ENCODE data around the gene MGRN1. TPM values are rescaled to one million over a fixed set of nuclear protein-coding genes. Genes with fewer than 3 reads are reported as not detected.
A peak's percentile ranks its signal among the peaks of the same experiment; 100 is the strongest.

Gene MGRN1
- total RNA-seq, 2 experiments from 2014 or later, result 71.8 to 73.3 TPM

DNA sequence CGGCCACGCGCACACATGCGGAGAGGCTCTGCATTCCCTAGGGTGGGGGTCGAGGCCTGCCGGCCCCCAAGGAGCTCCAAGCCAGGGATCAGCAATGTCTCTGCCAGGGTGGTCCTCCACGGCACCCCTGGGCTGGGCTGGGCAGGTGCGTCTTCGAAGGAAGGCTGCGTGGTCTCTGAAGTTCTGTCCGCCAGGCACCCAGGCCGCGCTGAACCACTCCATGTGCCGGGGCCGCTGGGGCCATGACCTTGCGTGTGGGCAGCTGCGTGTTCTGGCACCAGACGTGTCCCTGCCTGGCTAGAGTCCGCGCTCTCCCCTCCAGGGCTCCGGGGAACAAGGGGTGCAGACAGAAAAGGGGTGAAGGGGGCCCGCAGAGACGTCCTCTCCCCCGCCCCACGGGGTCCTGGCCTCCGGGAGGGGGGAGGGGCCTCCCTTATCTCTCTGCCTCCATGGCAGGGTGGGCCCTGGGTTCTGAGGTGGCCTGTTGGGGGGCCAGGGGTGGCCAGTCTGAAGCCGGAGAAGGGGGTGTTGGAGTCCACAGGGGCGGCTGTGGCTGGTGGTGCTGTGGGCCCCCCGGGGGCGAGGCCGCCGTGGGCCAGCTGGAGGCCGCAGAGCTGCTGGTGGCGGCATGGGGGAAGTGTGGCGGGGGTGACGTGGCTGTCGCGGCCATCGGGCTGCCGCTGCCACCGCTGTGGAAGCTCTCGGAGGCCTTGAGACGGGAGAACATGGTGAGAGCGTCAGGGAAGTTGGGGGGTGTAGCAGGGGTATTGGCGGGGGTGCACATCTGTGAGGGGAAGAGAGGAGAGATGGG is 15.2 kb upstream of the MGRN1 start:
- no peak overlapping the region for H3K27ac Mint-ChIP-seq

DNA sequence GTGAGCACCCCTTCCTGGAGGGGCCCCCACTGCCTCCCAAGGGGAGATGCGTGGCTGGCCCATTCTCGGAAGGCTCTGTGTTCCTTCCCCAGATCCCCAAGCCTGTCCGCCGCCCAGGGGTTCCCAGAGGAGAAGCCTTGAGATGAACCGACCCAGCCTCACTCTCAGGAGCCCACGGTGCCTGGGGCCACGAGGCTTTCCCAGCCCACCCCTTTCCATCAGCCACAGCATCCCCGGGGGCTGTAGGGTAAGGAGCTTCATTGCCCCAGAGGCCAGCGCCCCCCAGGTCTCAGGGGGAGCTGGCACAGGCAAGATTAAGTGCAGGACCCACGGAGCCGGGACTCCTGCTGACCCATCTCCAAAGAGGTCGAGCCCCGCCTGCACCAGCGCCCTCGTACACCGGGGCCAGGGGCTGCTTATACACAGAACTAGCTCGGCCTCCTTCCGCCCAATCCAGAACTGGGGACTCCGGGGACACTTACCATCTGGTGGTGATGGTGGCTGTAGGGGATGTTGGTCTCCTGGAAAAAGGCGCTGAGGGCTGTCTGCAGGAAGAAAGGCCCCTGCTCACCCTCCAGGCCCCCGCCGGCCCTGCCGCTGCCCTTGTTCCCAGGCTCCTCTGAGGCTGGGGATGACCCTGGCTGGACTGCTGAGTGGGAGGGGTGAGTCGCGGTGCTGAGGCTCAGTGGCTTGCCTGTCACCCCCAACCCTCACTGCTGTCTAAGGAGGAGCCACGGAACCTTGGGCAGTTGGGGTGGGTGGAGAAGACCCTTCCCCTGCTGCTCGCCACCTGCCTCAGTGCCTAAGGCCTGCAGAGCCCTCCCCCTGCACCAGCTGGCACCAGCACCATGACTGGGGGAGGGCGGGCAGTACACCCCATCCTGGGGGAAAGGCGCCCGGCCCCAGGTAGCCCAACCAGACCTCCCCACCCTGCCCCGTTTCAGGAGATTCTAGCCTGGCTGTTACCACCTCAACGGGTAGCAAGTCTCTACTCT is 14.3 kb upstream of the MGRN1 start:
- Mint-ChIP-seq H3K4me1 (peaks cover 12% of the 10 kb centered on the region), H3K4me3 (no peak overlapping the region), H3K27me3 (no peaks in the 10 kb centered on the region), H3K9me3 (no peaks in the 10 kb centered on the region), H3K27ac (no peak overlapping the region), H3K36me3 (ENCODE audit: low read depth) (no peaks in the 10 kb centered on the region)
- no peak for DNase-seq
- POLR2A ChIA-PET, result no interaction called here
- CTCF ChIA-PET, result no interaction called here

More for the DNA sequence above, 15.2 kb upstream of the MGRN1 start:
- ChIA-PET CTCF (no interaction called here), POLR2A (no interaction called here)
- H3K9me3 Mint-ChIP-seq, result no peaks in the 10 kb centered on the region
- no peaks in the 10 kb centered on the region for H3K36me3 Mint-ChIP-seq (ENCODE audit: low read depth)
- H3K4me3 Mint-ChIP-seq, result no peak overlapping the region
- H3K4me1 Mint-ChIP-seq, result peaks cover 12% of the 10 kb centered on the region
- H3K27me3 Mint-ChIP-seq, result no peaks in the 10 kb centered on the region
- no peak for DNase-seq

DNA sequence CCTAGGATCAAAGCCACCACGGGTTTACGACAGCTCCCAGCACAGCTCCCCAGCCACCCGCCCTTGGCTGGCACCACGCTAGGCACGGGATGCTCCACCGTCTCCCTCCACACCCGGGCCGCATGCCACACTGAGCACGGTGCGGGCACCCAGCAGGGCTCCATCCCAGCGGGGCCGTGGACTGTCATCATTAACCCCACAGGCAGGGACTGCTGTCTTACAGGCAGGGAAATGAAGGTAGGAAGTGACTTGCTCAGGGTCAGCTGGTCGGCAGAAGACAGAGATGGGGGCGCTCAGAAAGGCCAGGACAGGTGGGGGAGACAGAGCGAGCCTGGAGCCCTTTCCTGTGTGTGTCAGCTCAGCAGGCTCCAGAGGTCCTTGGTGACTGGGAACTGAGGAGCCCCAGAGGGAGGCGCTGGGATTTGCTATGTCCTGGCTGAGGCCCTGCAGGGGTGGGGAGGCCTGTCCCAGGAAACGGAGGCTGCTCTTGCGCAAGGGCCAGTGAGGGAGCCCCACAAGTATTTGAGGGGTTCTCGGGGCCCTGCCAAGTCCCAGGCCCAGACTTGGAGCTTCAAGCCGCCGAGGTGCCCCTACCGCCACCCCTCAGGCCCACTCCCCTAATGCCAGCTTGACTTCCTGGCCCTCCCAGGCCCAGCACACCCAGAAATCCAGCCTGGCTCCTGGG is 13.1 kb upstream of the MGRN1 start:
- H3K36me3 Mint-ChIP-seq (ENCODE audit: low read depth), result no peaks in the 10 kb centered on the region
- H3K27ac Mint-ChIP-seq, result no peak overlapping the region
- peaks cover 21% of the 10 kb centered on the region for H3K4me1 Mint-ChIP-seq
- DNase-seq, result no peak
- H3K27me3 Mint-ChIP-seq, result no peaks in the 10 kb centered on the region
- POLR2A ChIA-PET, result interaction anchor here (1.2 kb wide), 1 partner anchor 95 kb away, joined by 3 read pairs; no protein-coding TSS in a partner anchor
- CTCF ChIA-PET, result no interaction called here
- H3K4me3 Mint-ChIP-seq, result no peak overlapping the region
- H3K9me3 Mint-ChIP-seq, result no peaks in the 10 kb centered on the region

DNA sequence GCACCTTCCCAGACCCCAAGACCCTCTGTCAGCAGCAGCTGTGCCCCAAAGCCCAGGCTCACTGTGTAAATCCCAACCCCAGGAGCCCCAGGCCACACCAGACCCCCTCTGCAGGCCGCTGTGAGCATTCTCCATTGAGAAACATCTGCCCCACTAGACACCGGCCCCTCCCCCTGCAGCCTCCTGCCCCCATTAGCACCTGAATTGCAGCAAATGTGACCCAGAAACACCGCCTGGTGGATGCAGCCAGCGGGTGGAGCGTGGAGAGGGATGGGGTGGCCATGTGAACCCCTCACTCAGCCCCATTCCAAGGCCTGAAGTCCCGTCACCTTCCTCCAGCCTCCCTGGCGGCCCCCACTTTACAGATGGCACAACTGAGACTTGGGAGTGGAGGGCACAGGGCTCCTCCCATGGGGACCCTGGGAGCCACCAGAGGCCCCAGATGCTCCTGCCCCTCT is 12.1 kb upstream of the MGRN1 start:
- no peaks in the 10 kb centered on the region for H3K36me3 Mint-ChIP-seq (ENCODE audit: low read depth)
- CTCF ChIA-PET, result interaction anchor here (1.4 kb wide), 1 partner anchor 105 kb away, joined by 3 read pairs; no protein-coding TSS in a partner anchor
- H3K4me1 Mint-ChIP-seq, result peaks cover 27% of the 10 kb centered on the region
- no peak overlapping the region for H3K27ac Mint-ChIP-seq
- DNase-seq, result no peak
- no peak overlapping the region for H3K4me3 Mint-ChIP-seq
- no peaks in the 10 kb centered on the region for H3K9me3 Mint-ChIP-seq
- H3K27me3 Mint-ChIP-seq, result no peaks in the 10 kb centered on the region
- POLR2A ChIA-PET, result interaction anchor here (1.1 to 1.4 kb wide), 2 partner anchors 21 to 80 kb away, joined by 4 to 7 read pairs; partner anchors contain the start of gene NUDT16L1

DNA sequence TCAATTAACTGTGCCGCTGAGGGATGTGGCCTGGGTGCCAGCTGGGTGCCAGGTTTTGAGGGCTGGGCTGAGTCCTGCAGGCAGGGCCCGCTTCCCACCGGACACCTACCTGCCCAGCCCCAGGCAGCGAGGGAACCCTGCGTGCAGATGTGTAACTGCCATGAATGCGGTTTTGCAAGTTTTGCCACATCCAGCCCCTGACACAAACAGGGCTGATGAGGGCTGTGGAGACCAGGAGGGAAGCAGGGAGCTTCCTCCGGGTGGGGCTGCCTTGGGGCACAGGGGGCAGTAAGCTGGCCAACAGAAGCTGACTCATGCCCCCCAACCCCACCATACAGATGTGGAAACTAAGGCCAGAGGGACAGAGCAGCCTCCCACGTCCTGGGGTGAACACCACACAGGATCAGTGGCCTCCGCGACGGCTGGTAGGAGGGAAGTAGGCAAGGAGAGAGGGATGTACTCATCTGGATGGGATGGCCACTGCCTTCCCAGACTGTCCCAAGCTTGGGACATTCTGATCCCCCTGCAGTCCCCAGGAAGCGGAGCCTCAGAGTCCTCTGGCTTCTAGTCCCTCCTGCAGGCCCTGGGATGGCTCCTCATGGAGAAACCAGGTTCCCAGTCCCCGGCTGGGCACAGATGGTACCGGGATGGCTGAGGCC is 11.5 kb upstream of the MGRN1 start:
- no peak overlapping the region for H3K27ac Mint-ChIP-seq
- ChIA-PET POLR2A (interaction anchor here (0.9 to 1.4 kb wide), 3 partner anchors 21 to 137 kb away, joined by 3 to 7 read pairs (median 4); partner anchors contain the start of genes HMOX2 and NUDT16L1), CTCF (interaction anchor here (1.2 to 1.4 kb wide), 2 partner anchors 11 to 106 kb away, joined by 3 to 4 read pairs; partner anchors contain the start of gene MGRN1)
- H3K4me1 Mint-ChIP-seq, result peaks cover 31% of the 10 kb centered on the region
- H3K36me3 Mint-ChIP-seq (ENCODE audit: low read depth), result no peaks in the 10 kb centered on the region
- no peaks in the 10 kb centered on the region for H3K27me3 Mint-ChIP-seq
- DNase-seq, result no peak
- H3K4me3 Mint-ChIP-seq, result peak overlapping the region; percentile 69
- no peaks in the 10 kb centered on the region for H3K9me3 Mint-ChIP-seq

DNA sequence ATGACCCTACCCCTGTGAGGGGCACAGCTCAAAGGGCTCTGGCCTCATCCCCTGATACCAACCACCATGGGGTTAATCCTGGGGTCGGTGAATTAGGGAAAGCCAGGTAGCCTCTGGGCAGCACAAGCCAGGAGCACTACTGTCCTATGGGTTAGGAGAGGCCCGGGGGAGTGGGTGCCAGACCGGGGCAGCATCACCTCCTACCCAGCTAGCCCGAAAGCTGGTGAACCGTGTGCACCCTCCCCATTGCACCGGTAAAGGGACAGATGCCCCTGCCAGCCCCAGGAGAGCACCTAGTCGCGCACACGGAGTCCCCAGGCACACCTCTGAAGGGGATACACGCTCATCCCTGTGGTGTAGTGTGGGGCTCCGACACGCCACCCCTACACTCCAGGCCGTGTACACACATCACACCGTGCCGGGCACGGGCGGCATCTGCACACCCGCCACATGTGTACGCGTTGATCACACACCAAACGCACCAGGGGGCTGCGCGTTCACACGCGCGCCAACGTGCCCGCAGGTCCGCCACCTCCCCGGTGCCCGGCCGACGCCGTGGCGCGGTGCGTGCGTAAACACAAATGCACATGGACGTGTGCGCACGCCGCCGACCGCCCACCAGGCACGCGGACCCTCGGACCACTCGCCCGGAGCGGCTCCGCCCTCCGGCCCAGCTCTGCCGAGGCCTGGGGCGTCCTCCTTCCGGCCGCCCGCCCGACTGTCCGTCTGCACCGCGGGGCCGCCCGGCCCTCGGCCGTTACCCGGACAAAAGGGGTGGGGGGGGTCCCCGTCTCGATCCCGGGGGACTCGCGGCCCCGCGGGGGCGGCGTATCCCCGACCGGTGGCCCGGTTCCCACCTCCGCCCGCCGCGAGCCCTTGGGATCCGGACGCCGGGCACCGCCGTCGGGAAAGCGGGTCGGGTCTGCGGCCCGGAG is 10.7 kb upstream of the MGRN1 start:
- Mint-ChIP-seq H3K4me1 (peaks cover 33% of the 10 kb centered on the region), H3K27ac (no peak overlapping the region), H3K9me3 (no peaks in the 10 kb centered on the region), H3K27me3 (no peaks in the 10 kb centered on the region), H3K4me3 (peak overlapping the region; percentile 69), H3K36me3 (ENCODE audit: low read depth) (no peaks in the 10 kb centered on the region)
- CTCF ChIA-PET, result interaction anchor here (1.2 to 1.4 kb wide), 2 partner anchors 10 to 107 kb away, joined by 3 to 4 read pairs; partner anchors contain the start of gene MGRN1
- POLR2A ChIA-PET, result interaction anchor here (0.9 to 3.8 kb wide), 5 partner anchors 11 to 138 kb away, joined by 3 to 36 read pairs (median 4); partner anchors contain the start of genes DNAAF8, HMOX2, MGRN1 and NUDT16L1
- peak; percentile 35 for DNase-seq

DNA sequence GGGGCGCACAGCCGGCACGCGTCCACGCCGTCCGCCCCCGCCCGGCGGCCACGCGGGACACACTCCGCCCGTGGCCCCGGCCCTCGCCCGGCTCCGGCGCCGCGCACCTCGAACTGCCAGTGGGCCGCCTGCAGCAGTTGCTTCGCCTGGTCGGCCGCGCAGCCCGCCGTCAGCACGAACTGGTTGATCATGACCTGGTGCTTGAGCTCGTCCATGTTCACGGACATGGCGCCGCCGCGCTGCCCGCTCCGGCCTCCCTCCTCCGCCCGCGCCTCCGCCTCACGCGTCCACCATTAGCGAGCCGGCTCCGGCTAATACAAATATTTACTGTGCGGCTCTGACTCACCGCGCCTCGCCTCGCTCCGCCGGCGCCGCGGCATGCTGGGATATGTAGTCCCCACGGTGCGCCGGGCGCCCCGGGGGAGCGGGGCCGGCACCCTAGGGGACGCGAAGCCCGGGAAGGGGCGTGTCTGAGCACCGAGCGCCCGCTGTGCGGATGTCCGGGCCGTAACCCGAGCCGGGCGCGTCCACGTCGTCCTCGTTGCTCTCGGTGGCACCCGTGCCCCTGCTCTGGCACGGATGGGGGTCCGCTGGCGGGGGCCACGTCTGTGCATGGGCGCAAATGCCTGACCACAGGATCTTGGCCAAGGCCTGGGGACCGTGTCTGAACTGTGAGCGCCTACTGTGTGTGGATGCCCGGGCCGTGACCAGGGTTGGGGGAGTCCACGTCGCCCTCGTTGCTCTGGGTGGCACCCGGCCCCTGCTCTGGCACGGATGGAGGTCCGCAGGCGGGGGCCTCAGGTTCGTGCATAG is 9.8 kb upstream of the MGRN1 start, which contains the start of gene UBALD1:
Gene UBALD1, minus strand, starts transcription at position 318 of the 813 bp plus-strand sequence. Its CDS starts 91 bp downstream, at position 227.
- DNase-seq, result peak; percentile 86
- H3K4me1 Mint-ChIP-seq, result peaks cover 33% of the 10 kb centered on the region
- H3K27ac Mint-ChIP-seq, result peak within 1 kb of the TSS; percentile 94
- H3K36me3 Mint-ChIP-seq (ENCODE audit: low read depth), result no peaks in the 10 kb centered on the region
- POLR2A ChIA-PET, result interaction anchor here (1.1 to 3.8 kb wide), 5 partner anchors 10 to 232 kb away, joined by 3 to 36 read pairs (median 4); partner anchors contain the start of genes ANKS3, DNAAF8, GLYR1 and MGRN1
- peak within 1 kb of the TSS; percentile 94 for H3K4me3 Mint-ChIP-seq
- H3K9me3 Mint-ChIP-seq, result no peaks in the 10 kb centered on the region
- CTCF ChIA-PET, result no interaction called here
- no peaks in the 10 kb centered on the region for H3K27me3 Mint-ChIP-seq

DNA sequence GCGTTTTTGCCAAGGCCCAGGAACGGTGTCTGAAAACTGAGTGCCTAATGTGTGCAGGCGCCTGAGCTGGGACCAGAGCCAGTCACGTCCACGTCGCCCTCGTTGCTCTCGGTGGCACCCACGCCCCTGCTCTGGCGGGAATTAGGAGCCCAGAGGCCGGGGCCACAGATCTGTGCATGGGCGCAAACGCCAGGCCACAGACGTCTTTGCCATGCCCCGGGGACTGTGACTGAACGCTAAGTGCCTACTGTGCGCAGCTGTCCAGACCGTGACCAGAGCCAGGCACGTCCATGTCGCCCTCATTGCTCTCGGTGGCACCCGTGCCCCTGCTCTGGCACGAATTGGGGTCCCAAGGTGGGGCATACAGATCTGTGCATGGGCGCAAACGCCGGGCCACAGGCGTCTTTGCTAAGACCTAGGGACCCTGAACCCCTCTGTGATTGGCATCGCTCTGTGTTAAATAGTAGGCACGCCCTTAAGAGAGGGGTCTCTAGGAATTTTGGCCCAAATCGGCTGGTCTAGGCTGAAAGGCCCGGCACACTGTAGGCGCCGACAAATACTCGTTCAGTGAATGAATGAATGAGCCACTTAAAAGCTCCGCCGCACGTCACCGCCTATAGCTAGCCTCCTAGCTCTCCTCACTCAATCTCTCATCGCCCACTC is 9.1 kb upstream of the MGRN1 start:
- ChIA-PET CTCF (interaction anchor here (0.8 to 2.6 kb wide), 6 partner anchors 10 to 307 kb away, joined by 4 to 43 read pairs (median 7); partner anchors contain the start of genes ANKS3, DNAAF8 and MGRN1), POLR2A (interaction anchor here (0.7 to 3.8 kb wide), 14 partner anchors 10 to 231 kb away, joined by 3 to 36 read pairs (median 4); partner anchors contain the start of genes ANKS3, CORO7, DNAAF8 and GLYR1)
- no peaks in the 10 kb centered on the region for H3K36me3 Mint-ChIP-seq (ENCODE audit: low read depth)
- no peaks in the 10 kb centered on the region for H3K27me3 Mint-ChIP-seq
- DNase-seq, result peak; percentile 27
- H3K9me3 Mint-ChIP-seq, result no peaks in the 10 kb centered on the region
- H3K27ac Mint-ChIP-seq, result peak overlapping the region; percentile 94
- H3K4me3 Mint-ChIP-seq, result peak overlapping the region; percentile 94
- peaks cover 33% of the 10 kb centered on the region for H3K4me1 Mint-ChIP-seq

DNA sequence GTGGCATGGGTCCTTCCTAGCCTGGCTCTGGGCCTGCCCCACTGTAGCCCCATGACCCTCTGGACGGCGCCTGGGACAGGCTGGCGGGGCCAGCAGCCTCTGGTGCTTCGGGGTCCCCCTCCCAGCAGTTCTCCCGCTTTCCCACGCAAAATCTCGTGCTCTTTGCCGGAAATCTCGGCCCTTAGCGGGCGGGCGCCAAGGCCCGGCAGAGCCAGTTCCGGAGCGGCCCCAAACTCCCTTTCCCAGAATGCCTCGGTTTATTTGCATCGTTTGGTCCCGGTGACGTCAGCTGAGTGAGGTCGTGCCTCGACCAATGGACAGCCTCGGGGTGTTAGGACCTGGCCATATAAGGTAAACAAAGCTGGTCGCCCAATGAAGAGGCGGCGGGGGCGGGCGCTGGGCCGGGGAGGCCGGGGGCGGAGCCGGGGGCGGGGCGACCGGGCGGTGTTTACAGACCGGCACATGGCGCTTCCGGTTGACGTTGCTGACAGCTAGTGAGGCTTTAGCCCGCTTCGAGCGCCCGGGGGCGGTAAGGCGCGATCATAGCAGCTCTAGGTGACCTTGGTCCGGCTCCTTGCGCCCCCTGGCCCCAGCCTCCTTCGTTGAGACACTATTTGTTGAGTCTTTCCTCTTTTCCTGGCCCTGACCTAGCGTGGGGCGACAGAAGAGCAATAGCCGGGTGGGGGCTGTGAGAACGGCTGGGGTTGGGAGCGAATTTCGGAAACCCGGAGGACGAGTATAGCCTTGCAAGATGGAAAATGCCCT is 8.4 kb upstream of the MGRN1 start:
- DNase-seq, result peak; percentile 100
- Mint-ChIP-seq H3K36me3 (ENCODE audit: low read depth) (no peaks in the 10 kb centered on the region), H3K4me1 (peaks cover 33% of the 10 kb centered on the region), H3K4me3 (peak overlapping the region; percentile 94), H3K27ac (peak overlapping the region; percentile 97), H3K9me3 (no peaks in the 10 kb centered on the region), H3K27me3 (no peaks in the 10 kb centered on the region)
- ChIA-PET POLR2A (interaction anchor here (0.7 to 3.8 kb wide), 18 partner anchors 9 to 265 kb away, joined by 3 to 36 read pairs (median 4); partner anchors contain the start of genes ANKS3, CORO7, DNAAF8 and GLYR1), CTCF (interaction anchor here (0.7 to 2.6 kb wide), 12 partner anchors 9 to 362 kb away, joined by 3 to 43 read pairs (median 5); partner anchors contain the start of genes ANKS3, DNAAF8, HMOX2 and MGRN1)

All from activated CD4-positive, alpha-beta memory T cell treated with anti-CD3 and anti-CD28 coated beads, Interleukin-2, amount 10 ng/mL, durations not matched to agents 7 days and 5 days (primary cell).